KMS-11 (cell line): ENCODE data around the gene IGFL1.
A peak's percentile ranks its signal among the peaks of the same experiment; 100 is the strongest.
"Not testable (repeated sequence)": the region's sequence is repeated elsewhere in the genome, so short reads cannot be mapped to it uniquely, and the experiment has no call there.

Source experiments
- H2AFZ ChIP-seq: fragments of 200-600 bp; sonication (generic); 2 replicates; pipeline ENCODE4 v1.6.1; 2016; ENCODE audit warnings: antibody characterized with exemption, mixed run types, low read depth
- H3K27ac ChIP-seq: fragments of 200-600 bp; sonication (generic); 2 replicates; pipeline ENCODE4 v1.6.1; 2016; ENCODE audit warnings: mild to moderate bottlenecking, mixed run types
- H3K27me3 ChIP-seq: fragments of 200-600 bp; sonication (generic); 2 replicates; pipeline ENCODE4 v1.6.1; 2017; ENCODE audit warnings: mild to moderate bottlenecking, low read depth, mixed run types, moderate library complexity; ENCODE audit not compliant: insufficient read depth
- H3K36me3 ChIP-seq: fragments of 200-600 bp; sonication (generic); 2 replicates; pipeline ENCODE4 v1.6.1; 2017; ENCODE audit warnings: mild to moderate bottlenecking, mixed run types; ENCODE audit not compliant: insufficient read depth
- H3K4me1 ChIP-seq: fragments of 200-600 bp; sonication (generic); 2 replicates; pipeline ENCODE4 v1.6.1; 2016; ENCODE audit warnings: mild to moderate bottlenecking, low read depth, mixed run types; ENCODE audit not compliant: poor library complexity, severe bottlenecking
- H3K4me2 ChIP-seq: fragments of 200-600 bp; sonication (generic); 2 replicates; pipeline ENCODE4 v1.7.0; 2016; ENCODE audit warnings: mild to moderate bottlenecking, mixed run types
- H3K4me3 ChIP-seq: fragments of 200-600 bp; sonication (generic); IDR thresholded peaks from 2 replicates; pipeline ENCODE4 v1.6.1; 2017; ENCODE audit warnings: low read depth, low read length, mixed read lengths; ENCODE audit not compliant: insufficient read depth
- H3K79me2 ChIP-seq: fragments of 200-600 bp; sonication (generic); 2 replicates; pipeline ENCODE4 v1.6.1; 2016; ENCODE audit warnings: low read depth, mixed run types; ENCODE audit not compliant: insufficient read depth
- H3K9ac ChIP-seq: fragments of 200-600 bp; sonication (generic); 2 replicates; pipeline ENCODE4 v1.6.1; 2016; ENCODE audit warnings: mild to moderate bottlenecking, mixed run types
- H4K20me1 ChIP-seq: fragments of 200-600 bp; sonication (generic); 2 replicates; pipeline ENCODE4 v1.6.1; 2016; ENCODE audit warnings: mild to moderate bottlenecking, mixed run types; ENCODE audit not compliant: insufficient read depth
- CTCF ChIP-seq: fragments of 200-600 bp; sonication (generic); conservative IDR thresholded peaks from 2 replicates; pipeline ENCODE4 v1.6.1; 2017; ENCODE audit warnings: low read depth, mild to moderate bottlenecking, antibody characterized with exemption, low read length, moderate library complexity, mixed read lengths

The IGFL1 gene

DNA sequence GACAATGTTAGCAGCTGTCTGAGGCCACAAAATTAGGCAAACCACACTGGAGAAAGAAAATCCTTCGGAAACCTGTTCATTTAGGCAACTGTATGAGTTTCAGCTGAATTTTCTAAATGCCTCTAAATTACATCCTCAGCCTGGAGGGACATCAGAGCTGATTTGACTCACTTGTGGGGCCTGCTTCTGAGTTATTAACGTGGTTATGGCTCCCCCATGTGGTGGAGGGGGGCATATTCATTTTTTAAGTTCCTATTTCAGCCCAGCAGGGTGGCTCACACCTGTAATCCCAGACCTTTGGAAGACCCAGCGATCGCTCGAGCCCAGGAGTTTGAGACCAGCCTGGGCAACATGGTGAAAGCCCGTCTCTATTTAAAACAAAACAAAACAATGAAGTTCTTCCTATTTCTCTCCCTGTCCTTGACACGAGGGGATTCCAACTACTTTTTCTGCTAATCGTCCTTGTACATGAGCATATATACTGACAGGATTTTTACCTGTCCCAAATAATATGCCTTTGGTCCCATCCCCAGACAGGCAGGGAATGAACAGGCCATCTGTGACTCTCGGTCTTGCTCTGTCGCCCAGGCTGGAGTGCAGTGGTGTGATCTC is 35.8 kb downstream of the IGFL1 start:
- Histone ChIP-seq H3K4me2 (no peak overlapping the region), H3K27ac (no peak overlapping the region)

DNA sequence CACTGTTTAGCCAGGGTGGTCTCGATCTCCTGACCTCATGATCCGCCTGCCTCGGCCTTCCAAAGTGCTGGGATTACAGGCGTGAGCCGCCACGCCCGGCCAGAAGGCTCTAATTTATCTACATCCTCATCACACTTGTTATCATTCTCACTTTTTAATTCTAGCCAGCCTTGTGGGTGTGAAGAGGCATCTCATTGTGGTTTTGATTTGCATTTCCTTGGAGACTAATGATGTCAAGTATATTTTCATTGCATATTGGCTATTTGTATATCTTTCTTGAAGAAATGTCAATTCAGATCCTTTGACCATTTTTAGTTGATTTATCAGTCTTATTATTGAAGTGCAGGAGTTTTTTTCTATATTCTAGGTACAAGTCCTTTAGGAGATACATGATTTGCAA is 39.6 kb downstream of the IGFL1 start:
- H3K36me3 ChIP-seq = no peaks in the 10 kb centered on the region
- H3K4me2 ChIP-seq = no peak overlapping the region
- H3K27ac ChIP-seq = no peak overlapping the region
- H3K4me1 ChIP-seq = no peaks in the 10 kb centered on the region
- no peaks in the 10 kb centered on the region for H4K20me1 ChIP-seq
- no peak overlapping the region for H3K4me3 ChIP-seq
- no peak overlapping the region for H2AFZ ChIP-seq
- no peak for TF ChIP-seq CTCF
- no peaks in the 10 kb centered on the region for H3K79me2 ChIP-seq
- H3K9ac ChIP-seq = no peak overlapping the region
- peaks cover 81% of the 10 kb centered on the region for H3K27me3 ChIP-seq

More for the DNA sequence above, 35.8 kb downstream of the IGFL1 start:
- H3K9ac ChIP-seq = no peak overlapping the region
- H3K4me3 ChIP-seq = no peak overlapping the region
- no peaks in the 10 kb centered on the region for H4K20me1 ChIP-seq
- no peaks in the 10 kb centered on the region for H3K36me3 ChIP-seq
- peak; percentile 94 for TF ChIP-seq CTCF
- H3K4me1 ChIP-seq = peaks cover 11% of the 10 kb centered on the region
- peaks cover 89% of the 10 kb centered on the region for H3K27me3 ChIP-seq
- H2AFZ ChIP-seq = no peak overlapping the region
- no peaks in the 10 kb centered on the region for H3K79me2 ChIP-seq

GRCh38 chr19:46270521-46271256 is 41.1 kb downstream of the IGFL1 start:
- no peak overlapping the region for H3K9ac ChIP-seq
- no peak for TF ChIP-seq CTCF
- no peaks in the 10 kb centered on the region for H4K20me1 ChIP-seq
- peaks cover 78% of the 10 kb centered on the region; the same call in 1 of the 2 replicates for H3K27me3 ChIP-seq
- H3K79me2 ChIP-seq = no peaks in the 10 kb centered on the region
- H3K4me1 ChIP-seq = no peaks in the 10 kb centered on the region
- no peak overlapping the region for H3K27ac ChIP-seq
- no peak overlapping the region for H3K4me3 ChIP-seq
- H2AFZ ChIP-seq = no peak overlapping the region
- H3K36me3 ChIP-seq = no peaks in the 10 kb centered on the region
- H3K4me2 ChIP-seq = no peak overlapping the region

- no peaks in the 10 kb centered on the region for H3K4me1 ChIP-seq
- H4K20me1 ChIP-seq = no peaks in the 10 kb centered on the region
- no peaks in the 10 kb centered on the region for H3K79me2 ChIP-seq
- no peak overlapping the region for H3K27ac ChIP-seq
- peaks cover 74% of the 10 kb centered on the region; the same call in 1 of the 2 replicates for H3K27me3 ChIP-seq
- no peaks in the 10 kb centered on the region for H3K36me3 ChIP-seq
- TF ChIP-seq CTCF = no peak
- H3K9ac ChIP-seq = no peak overlapping the region
- no peak overlapping the region for H3K4me3 ChIP-seq
- no peak overlapping the region for H3K4me2 ChIP-seq
- H2AFZ ChIP-seq = no peak overlapping the region
These were observed 42.1 kb downstream of the IGFL1 start for GRCh38 chr19:46271481-46272197.

DNA sequence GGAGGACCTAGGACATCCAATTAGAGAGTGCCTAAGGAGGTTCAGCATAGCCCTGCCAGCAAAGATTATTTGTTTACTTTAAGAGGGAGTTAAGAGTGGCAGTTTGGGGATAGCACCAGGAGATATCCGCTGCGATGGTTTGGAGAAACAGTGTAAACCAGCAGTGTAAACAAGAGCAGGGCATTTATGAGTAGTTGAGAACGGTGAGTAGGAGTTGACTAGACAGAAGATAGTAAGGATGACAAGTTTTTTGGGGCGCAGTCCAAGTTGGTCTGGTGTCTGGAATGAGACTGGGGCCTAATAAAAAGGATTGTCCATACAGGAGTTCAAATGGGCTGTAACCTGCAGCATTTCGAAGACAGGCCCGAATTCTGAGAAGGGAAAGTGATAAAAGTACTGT is 44.4 kb downstream of the IGFL1 start:
- H3K36me3 ChIP-seq, H3K4me2 ChIP-seq, H3K4me3 ChIP-seq, H3K9ac ChIP-seq, H4K20me1 ChIP-seq, H3K79me2 ChIP-seq, H3K27ac ChIP-seq, H3K4me1 ChIP-seq, H2AFZ ChIP-seq: not testable (repeated sequence)
- H3K27me3 ChIP-seq = peaks cover 67% of the 10 kb centered on the region; the same call in 1 of the 2 replicates
